CD4-positive, alpha-beta T cell treated with Interleukin-17A for 1 hour (primary cell): ENCODE data around the gene MSI1.

ENCODE experiments used
- DNase-seq: peaks from one replicate; pipeline ENCODE4 v3.0.0-alpha.2; 2020

MSI1 gene

DNA sequence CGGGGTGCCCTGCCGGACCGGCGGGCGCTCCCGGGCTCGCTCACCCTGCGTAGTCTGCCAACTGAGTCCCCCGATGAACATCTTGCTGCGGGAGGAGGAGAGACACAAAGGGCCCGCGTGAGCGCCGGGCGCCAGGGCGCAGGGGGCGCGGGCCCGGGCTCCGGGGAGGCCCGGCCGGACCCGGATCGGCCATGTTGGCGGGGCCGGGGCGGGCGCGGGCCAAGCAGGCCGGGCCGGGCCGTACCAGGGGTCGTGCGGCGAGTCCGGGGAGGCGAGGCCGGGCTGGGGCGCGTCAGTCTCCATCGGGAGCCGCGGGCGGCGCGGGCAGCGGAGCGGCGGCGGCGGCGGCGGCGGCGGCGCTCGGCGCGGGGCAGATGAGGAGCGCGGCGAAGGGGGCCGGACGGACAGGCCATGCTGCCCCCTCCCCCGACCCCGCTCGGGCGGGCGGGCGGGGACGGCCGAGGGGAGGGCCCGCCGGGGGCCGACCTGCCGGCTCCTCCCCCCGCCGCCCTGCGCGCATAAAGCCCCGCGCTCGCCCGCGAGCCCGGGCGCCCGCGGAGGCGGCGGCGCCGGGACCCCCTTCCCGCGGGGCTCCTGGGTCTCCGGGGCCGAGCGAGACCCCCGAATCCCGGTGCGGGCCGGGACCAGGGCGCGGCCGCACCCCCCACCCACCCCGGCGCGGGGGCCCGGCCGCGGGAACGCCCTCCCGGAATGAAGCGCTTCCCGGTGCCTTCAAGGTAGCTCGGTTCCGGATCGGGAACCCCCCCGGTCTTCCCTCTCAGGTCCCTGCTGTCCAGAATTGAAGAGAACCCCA, at the start of gene MSI1:
Gene MSI1, minus strand, starts transcription at position 376 of the 814 bp plus-strand sequence. Its CDS starts 73 bp downstream, at position 303.
- no peak for DNase-seq

DNA sequence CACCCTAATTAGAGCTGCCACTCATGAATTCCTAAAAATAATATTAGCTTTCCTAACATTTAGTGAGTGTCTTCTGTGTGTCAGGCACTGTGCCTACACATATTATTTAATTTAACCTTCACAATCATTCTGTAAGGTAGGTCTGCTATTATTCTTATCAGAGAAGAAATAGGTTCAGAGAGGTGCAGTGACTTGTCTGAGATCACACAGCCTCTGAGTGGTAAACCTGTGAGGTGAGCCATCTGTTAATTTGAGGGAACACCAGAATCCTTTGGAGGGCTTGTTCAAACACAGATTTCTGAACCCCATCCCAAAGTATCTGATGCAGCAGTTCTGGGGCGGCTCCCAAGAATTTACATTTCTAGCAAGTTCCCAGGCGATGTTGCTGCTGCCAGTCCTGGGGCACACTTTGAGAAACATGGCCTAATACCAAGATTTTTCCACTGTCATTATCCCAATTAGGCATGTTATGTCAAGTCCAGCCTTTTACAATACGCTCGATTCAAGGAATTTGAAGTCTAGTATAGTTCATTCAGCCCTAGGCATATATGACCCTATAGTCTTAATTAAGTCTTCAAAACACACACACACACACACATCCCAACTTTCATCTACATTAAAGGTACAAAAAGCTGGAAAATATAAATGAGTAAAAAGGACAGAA, 49.1 kb upstream of the MSI1 start:
- DNase-seq, result no peak

GRCh38 chr12:120416490-120417216, 47.7 kb upstream of the MSI1 start:
- DNase-seq, result no peak

- no peak for DNase-seq
These were observed 45.1 kb upstream of the MSI1 start for GRCh38 chr12:120413901-120414695.

DNA sequence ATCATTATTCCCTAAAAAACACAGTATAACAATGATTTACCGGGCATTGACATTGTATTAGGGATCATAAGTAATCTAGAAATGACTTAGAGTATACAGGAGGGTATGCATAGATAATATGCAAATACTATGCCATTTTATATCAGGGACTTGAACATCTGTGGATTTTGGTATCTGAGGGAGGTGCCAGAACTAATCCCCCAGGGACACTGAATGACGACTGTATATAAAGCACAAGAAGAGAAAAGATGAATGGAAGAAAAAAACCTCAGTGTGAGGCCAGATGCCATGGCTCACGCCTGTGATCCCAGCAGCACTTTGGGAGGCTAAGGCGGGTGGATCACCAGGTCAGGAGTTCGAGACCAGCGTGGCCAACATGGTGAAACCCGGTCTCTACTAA, 43.5 kb upstream of the MSI1 start:
- DNase-seq, result no peak

DNA sequence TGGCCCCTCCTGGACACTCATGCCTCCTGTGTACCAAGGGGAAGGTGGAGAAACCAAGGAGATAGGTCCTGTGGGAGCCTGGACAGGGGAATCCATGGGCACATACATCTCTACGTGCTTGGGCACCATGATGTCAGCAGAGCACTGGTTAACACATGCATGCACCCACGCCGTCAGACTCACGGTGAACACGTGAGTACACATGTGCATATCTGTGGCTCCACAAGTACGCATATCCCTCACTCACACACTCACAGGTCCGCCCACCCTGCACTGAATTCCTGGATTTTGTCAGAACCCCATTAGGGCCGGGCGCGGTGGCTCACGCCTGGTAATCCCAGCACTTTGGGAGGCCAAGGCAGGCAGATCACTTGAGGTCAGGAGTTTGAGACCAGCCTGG, 39.8 kb upstream of the MSI1 start:
- DNase-seq, result no peak

- DNase-seq, result no peak
These were observed 37.6 kb upstream of the MSI1 start for GRCh38 chr12:120406553-120406952.

DNA sequence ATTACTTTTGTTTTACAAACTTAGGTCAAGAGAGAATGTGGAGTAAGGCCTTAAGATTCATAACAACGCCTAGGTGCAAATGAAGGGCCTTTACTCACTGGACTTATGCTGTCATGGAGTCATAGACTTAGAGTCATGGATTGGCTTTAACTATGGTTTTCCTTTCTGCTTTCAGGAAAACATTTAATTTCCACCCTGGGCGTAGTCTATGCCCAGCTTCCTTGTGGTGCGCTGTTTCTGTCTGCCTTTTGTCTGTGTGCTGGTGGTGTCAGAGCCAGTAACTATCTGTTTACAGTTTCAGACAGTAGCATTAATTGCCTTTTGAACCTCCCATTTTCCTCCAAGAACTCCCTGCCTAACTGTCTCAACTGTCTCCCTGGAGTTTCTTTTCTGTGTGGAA, 37.1 kb upstream of the MSI1 start:
- DNase-seq, result no peak

GRCh38 chr12:120404271-120404670, 35.3 kb upstream of the MSI1 start:
- DNase-seq, result no peak

GRCh38 chr12:120403869-120404268, 34.9 kb upstream of the MSI1 start:
- DNase-seq, result no peak

- no peak for DNase-seq
These were observed 33.3 kb upstream of the MSI1 start for GRCh38 chr12:120402217-120402616.

- no peak for DNase-seq
These were observed 30.6 kb upstream of the MSI1 start for GRCh38 chr12:120399531-120399930.

- DNase-seq, result no peak
These were observed 29.0 kb upstream of the MSI1 start for GRCh38 chr12:120397824-120398540.

DNA sequence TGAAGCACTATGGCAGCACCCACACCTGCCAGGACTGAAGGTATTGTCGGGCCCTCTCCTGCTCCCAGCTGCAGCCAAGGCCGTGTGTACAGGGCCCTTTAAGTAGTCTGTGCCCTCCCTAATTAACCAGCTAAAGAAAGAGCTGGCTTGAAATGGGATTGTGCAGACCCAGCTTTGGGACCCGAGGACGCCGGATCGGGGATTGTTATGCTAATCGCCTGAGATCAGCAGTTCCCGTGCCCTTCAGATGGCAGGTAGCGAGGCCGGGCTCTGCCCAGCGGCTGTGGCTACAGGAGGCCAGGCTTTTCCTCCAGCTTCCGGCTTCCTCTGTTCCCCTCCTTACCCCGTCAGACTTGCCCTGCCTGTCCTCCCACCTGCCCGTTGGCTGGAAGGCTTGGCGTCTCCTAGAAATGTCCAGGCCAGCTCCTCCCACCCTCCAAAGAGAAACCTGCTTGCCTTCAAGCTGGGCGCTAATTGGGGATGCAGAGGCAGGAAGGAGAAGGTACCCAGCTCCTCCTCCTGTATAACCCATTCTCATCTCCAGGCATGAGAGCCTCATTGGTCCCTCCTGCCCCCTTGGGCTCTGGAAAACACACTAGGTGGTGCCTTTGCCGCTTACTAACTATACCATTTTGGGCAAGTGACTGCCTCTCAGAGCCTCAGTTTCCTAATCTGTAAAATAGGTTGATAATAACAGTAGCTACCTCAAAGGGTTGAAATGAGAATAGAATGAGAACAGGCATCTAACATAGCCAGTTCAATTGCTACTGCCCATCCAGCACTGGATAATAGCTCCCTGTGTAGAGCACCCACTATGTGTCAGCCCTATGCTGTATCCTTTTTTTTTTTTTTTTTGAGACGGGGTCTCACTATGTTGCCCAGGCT, 25.8 kb upstream of the MSI1 start:
- no peak for DNase-seq

- no peak for DNase-seq
These were observed 21.7 kb upstream of the MSI1 start for GRCh38 chr12:120390540-120391120.

GRCh38 chr12:120388691-120389481, 19.9 kb upstream of the MSI1 start:
- DNase-seq, result no peak

DNA sequence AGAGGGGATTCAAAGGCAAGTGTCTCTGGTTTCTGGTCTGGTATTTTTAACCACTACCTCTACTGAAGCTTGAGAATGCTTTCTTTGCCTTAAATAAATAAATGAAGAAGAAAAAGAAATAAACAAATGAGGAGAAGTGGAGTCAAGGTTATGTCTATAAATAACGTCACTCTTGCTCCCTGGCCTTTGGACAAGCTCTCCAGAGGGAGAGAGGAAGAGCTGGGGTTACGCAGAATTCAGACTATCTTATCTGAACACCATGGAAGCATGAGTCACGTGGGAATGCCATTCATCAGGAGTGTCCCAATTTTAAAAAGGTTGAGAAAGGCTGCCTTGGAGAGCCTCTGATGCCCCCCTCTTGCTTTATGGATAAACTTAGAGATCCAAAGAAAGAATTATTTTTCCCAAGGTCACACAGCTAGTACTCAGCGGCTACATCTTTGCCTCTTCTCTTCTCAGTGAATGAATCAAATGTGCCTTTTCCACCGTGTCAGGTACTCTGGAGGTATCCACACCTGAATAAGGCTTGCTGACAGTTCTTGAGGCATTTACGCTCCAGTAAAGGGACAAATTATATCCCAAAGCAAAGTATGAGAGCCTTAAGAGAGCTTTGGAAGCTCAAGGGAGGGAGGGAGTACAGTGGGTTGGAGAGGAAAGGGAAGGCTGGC, 12.9 kb upstream of the MSI1 start:
- no peak for DNase-seq

DNA sequence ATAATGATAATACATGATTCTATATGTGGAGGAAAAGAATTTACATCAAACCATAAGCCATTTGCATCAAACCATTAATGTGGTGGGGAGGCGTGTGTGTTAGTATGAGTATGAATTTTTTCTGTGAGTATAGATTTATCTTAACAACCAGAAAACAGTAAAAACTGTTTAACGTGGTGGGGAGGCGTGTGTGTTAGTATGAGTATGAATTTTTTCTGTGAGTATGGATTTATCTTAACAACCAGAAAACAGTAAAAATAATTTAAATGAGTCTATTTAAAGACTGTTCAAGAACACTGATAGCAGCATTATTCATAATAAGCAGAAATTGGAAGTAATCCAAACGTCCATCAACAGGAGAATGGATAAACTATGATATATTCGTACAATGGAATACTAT, 9.1 kb upstream of the MSI1 start:
- DNase-seq, result no peak

- DNase-seq, result no peak
These were observed 8.6 kb upstream of the MSI1 start for GRCh38 chr12:120377611-120378010.
